NCI-H146 treated with DMSO at 0.1 percent for 48 hours (cell line): Measurements from ENCODE around the gene ZNF169.
"Not testable (repeated sequence)": the region's sequence is repeated elsewhere in the genome, so short reads cannot be mapped to it uniquely, and the experiment has no call there.

ENCODE experiments used
- DNase-seq: peaks from one replicate; lab custom pipeline; 2025; ENCODE audit not compliant: unreplicated experiment; lab: John Stamatoyannopoulos, UW

ZNF169 gene

DNA sequence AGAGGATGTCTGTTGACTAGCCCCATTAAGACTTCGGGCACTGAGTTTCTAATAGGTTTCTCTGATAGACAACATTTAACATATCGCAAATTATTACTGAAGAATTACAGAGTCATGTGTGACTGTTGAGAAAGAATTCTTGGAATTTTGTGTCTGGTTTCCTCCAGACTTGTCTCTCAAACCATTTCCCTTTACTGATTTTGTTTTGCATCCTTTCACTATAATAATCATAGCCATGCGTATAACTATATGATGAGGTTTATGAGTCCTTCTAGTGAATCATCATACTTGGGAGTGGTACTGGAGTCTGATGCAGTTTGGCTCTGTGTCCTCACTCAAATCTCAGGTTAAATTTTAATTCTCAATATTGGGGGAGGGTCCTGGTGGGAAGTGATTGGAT, 27.0 kb downstream of the ZNF169 start:
- DNase-seq = no peak

DNA sequence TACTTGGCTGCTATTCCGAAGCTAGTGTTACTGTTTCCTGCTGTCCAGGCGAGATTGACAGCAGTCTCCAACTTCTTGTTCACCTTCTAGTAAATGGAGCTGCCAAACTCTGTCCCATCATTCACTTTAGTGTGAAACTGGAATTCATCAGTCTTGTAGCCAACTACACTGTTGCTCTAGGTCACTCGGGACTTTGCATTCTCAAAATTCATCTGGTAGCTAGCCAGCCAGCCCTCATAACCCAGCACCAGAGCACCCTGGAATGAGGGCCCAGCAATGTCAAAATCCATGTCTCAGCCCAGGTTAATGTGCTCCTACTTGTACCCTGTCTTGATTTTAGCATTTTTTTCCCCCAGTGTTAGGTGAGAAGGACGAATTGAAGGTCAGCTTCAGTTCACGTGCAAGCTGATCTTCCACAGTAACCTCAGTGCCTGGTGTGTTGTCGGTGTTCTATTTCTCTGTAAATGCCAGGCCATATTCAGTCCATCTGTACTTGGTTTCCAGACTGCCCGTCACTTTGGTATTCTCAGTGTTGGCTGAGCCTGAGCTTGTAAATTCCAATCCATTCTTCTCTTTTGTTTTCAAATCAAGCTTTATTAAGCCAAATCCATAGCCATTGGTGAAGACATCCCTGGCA, 28.9 kb downstream of the ZNF169 start:
- no peak for DNase-seq

DNA sequence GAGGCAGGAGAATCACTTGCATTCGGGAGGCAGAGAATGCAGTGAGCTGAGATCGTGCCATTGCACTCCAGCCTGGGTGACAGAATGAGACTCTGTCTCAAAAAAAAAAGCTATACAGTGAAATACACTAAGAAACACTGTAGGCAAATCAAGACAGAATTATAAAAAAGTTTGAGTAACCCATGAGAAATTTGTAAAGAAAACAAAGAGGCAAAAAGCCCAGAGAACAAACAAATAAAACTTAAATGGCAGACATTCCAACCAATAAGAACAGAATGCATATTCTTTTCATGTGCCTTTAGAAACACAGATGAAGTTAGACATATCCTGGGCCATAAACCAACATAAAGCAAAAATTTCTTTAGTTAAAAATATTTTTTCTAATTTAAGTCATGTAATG, 30.6 kb downstream of the ZNF169 start:
- no peak for DNase-seq

DNA sequence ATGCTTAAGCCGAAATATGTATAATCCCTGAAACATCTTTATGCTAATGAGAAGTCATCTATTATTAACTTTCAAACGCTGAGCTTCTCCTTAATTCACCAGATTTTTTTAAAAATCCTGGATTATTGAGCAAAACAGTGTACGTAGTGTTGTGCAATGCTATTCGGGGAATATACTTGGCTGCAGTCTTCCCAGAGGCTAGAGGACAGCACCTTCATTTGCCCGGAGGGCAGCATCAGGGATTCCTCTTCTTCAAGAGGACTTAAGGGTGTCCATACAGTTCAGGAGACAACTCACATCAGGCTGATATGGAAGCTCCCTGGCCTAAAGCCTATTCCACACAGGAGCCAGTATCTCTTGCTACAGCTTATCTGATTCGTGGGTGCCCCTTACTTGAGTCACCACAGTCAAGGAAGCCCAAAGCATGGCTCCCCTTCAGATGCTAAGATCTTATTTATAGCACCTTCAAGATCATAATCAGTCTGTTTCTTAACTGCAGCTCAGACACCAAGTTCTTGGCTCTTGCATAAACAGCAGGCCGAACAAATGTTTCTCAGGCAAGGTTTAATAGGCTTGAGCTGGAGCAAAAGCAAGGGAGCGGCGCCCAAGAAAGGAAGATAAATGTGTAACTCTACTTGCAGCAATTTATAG, 40.0 kb downstream of the ZNF169 start:
- no peak for DNase-seq

DNA sequence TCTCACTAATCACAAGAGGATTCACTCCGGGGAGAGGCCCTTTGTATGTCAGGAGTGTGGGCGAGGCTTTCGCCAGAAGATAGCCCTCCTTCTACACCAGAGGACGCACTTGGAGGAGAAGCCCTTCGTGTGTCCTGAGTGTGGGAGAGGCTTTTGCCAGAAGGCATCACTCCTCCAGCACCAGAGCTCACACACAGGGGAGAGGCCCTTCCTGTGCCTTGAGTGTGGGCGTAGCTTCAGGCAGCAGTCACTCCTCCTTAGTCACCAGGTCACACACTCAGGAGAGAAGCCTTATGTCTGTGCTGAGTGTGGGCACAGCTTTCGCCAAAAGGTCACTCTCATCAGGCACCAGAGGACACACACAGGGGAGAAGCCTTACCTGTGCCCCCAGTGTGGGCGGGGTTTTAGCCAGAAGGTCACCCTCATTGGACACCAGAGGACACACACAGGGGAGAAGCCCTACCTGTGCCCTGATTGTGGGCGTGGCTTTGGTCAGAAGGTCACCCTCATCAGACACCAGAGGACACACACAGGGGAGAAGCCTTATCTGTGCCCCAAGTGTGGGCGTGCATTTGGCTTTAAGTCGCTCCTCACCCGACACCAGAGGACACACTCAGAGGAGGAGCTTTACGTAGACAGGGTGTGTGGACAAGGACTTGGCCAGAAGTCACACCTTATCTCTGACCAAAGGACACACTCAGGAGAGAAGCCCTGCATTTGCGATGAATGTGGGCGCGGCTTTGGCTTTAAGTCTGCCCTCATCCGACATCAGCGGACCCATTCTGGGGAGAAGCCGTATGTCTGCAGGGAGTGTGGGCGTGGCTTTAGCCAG, 41.6 kb downstream of the ZNF169 start:
- DNase-seq = no peak

DNA sequence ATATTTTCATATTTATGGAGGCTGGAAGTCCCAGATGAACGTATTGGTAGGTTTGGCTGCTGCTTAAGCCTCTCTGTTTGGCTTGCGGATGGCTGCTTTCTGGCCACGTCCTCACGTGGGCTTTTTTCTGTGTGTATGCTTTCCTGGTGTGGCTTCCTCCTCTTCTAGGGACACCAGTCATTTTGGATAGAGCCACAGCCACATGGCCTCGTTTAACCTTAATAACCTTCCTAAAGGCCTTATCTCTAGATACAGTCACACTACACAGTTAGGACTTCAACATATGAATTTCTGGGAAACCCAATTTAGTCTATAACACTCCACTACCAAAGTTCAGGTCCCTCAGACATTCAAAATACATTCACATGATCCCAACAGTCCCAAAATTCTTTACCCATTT, 42.5 kb downstream of the ZNF169 start:
- no peak for DNase-seq

DNA sequence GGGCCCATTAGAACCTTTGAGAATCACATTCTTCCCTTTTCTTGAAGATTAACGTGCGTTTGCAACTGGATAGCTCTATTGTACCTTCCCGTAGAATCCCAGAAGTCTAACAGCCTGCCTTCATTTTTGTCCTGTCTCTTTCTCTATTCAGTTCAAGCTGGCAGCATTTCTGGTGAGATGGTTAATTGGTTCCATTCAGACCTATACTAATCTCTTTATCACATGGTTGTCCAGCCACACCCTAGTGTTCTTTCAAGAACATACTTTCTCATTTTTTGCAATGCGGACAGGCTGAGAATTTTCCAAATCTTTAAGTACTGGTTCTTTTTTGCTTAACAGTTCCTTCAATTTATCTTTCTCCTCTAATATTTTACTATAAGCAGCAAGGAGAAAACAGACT, 43.3 kb downstream of the ZNF169 start:
- DNase-seq = no peak

DNA sequence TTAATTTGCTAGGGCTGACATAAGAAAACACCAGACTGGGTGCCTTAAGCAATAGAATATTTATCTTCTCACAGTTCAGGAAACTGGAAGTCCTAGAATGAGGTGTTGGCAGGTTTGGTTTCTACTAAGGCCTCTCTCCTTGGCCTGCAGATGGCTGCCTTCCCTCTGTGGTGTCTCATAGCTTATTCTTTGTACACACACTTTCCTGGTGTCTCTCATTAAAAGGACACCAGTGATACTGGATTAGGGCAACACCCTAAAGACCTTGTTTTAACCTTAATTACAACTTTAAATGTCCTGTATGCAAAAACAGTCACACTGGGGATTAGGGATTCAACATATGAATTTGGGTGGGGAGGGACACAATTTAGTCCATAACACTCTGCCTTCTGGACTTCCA, 44.2 kb downstream of the ZNF169 start:
- DNase-seq = no peak

DNA sequence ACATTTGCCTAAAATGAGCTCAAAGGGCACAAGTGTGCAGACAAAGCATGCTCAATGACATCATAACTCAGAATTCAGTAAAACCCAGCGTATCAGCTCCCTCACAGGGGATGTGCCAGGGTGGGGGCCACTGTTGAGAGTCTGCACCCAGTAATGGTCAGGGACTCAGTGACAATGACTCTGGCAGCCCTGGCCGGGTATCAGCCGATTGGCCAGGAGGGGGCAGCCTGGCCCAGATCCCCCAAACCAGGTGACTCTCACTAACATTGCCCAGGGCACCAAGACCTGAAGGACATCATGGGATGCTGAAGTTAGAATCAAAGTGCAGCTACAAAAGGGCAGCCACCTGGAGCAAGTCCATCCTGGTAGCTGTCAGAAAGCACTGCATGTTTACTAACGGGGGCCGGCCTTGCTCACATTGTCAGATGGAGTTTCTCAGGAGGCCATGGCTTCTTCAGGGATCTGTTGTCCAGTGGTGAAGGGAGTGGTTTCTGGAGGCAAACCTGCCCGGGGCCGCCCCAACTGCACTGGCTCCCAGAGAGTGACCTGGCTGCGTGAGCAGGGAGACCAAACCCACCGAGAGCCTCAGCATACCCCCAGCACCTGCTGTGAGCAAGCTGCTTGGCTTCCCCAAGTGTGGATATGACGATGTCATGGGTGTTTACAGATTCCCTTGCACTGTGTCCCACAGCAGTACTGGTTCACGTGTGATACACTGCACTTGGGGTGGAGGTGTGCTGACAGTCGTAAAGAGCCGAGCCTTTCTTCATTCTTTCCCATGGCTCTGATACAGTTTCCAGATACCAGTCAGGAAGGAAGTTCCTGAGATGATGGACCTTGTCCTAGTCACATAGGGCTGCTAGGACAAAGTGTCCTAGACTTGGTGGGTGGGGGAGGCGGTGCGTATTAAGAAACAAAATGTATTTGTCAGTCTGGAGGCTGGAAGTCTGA, 56.2 kb downstream of the ZNF169 start:
- not testable (repeated sequence) for DNase-seq

DNA sequence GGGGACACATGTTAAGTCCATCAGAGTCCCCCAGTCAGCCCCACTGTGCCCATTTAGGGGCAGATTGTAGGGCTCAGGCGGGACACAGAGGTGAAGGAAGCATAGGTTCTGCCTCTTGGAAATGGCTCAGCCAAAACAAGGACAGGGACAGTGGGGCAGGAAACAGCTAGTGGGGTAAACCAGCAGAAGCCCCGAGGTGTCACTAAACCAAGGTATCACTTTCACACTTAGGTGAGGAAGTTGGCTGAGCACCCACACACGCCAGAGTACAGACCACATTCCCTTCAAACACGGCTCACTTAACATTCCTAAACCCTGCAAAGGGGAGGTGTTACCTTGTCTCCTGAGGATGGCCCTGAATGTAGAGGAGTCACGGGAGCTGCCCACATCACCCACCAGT, 57.1 kb downstream of the ZNF169 start:
- DNase-seq = not testable (repeated sequence)

DNA sequence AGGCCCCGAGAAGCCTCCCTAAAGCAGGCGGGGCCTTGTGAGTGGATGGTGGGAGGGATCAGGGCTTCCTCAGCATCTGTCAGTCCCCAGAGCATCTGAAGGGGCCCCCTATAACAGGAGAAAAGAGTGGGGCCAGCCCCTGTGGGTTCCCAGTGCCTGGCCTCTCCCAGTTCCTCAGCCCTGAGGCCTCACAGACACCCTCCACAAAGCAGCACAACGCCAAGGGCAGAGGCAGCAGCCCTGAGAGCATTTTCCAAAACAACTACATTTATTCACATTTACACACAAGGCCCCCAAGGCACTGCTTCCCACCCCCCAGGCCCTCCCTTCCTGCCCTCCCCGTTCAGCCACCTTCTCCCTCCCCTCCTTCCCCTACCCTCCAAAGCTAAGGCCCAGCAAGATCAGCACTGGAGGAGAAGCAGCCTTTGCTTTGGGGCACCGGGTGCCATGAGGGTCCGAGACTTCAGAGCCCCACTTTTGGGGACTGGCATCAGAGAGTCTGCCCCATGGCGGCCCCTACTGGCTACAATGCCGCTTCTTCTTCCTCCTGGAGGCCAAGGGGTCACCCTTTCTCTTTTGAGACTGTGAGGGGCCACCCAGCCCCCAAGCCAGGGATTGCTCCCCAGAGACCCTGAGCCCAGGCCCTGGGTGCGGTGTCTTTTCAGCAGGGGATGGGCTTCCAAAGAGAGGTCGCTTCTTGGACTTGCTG, 59.0 kb downstream of the ZNF169 start:
- not testable (repeated sequence) for DNase-seq

DNA sequence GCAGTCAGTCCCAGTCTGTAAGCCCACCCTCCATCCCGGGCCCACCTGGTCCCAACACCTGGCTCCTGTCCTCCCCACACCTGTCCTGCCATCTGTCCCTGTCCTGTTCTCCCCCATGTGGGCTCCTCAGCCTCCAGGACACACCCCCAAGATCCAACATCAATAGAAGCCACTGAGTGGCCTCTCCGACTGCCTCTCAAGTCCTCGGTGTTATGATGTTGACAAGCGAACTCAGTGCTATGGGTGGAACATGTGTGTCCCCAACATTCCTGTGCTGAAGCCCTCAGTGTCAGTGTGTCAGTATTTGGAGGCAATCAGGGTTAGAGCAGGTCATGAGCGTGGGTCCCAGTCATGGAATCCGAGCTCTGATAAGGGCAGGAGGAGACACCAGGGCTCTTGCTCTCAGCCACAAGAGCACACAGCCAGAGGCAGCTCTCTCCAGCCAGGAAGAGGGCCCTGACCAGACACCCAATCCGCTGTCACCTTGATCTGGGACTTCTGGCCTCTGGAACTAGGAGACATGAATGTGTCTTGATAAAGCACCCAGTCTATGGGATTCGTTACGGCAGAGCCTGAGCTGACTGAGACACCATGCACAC, 63.3 kb downstream of the ZNF169 start:
- not testable (repeated sequence) for DNase-seq

DNA sequence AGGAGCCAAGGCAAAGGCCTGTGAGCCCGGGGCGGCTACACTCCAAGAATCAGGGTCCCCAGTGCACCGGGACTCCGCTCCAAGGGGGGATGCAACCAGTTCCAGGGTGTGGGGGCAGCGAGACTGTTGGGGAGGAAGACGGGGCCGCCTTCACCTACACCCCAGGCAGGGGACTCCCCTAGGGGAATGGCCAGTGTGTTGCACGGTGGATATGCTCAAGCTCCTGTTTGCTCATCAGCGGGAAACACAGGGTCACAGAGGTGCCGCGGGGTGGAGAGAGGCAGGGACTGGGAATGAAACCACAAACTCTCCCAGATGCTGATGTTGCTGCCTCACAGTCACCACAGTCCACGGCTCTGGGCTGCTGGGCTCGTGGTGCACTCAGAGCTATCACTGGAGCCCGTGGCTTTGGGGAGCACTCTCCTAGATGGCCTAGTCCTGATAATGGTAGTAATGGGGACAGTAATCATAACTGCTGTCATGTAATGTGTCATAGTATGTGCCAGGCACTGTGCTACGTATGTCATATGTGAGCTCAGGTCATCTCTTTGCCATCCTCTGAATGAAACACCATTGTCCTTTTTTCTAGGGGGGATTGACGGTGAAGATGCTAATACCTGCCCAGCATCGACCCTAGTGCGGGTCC, 64.2 kb downstream of the ZNF169 start:
- not testable (repeated sequence) for DNase-seq

DNA sequence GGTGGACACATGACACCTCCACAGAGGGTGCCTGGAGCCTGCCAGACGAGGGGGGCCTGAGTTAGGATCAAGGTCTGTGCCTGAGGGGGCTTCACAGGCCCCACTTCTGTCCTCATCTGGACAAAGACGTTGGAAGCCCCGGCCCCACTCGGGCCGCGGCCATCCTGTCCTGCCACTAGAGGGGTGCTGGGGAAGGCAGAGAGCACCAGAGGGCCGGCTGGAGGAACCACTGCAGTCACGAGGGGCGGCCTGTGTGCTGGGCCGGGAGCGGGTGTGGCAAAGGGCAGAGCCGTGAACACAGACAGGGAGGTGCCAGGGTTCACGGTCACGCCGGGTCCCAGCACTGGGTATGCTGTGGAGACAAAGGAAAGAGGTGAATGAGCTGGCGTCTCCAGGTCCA, 66.5 kb downstream of the ZNF169 start:
- not testable (repeated sequence) for DNase-seq

DNA sequence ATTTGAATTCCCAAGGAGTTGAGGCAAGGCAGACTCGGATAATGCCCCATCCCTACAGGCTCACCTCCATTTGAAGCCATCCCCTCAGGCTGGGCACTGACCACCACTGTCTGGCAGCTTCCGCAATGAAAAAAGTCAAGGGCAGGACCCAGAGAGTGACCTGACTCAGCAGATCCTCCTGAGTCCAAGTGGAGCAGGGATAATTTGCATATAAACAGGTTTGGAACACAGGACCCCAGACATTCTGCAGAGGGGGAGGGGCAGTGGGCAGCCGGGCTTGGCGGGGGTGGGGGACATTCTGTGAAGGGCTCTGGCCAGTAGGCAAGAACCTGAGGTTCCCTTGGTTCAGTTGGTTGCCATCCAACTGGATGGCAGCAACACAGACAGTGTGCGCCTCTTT, 69.4 kb downstream of the ZNF169 start, which contains the start of gene NUTM2F:
TSS of gene NUTM2F (minus strand) at position 101 of the 400 bp plus-strand sequence. CDS start at position 80, 21 bp downstream.
- not testable (repeated sequence) for DNase-seq

DNA sequence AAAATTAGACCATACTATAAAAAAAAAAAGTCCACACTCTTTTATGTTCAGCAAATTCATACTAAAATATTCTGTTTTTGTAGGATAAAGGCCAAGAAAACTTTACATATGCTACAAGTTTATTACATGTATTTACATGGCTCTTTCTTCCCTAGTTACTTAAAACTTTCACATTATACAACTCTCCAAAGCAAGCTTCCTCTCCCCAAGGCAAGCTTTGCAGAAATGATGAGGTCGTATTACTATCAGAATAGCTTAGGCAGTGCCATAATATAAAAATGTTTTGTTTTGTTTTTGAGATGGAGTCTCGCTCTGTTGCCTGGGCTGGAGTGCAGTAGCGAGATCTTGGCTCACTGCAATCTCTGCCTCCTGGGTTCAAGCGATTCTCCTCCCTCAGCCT, 77.3 kb downstream of the ZNF169 start:
- not testable (repeated sequence) for DNase-seq

DNA sequence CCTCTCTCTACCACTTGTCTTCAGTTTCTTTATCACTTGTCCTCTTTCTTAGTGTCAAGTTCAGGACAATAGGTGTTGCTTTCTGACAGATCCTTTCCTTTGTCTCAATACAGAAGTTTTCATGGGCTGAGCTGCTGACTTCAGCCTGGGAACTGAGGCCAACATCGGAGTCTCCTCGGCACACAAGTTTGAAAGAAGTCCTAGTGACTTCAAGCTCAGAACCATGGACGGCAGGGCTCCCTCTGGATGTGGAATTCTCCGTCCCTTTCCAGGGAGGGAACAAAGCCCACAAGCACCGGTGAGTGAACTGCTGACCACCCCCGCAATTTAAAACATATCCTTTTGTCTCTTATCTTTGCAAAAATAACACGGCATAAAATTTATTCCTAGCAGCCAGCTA, 79.6 kb downstream of the ZNF169 start:
- not testable (repeated sequence) for DNase-seq

DNA sequence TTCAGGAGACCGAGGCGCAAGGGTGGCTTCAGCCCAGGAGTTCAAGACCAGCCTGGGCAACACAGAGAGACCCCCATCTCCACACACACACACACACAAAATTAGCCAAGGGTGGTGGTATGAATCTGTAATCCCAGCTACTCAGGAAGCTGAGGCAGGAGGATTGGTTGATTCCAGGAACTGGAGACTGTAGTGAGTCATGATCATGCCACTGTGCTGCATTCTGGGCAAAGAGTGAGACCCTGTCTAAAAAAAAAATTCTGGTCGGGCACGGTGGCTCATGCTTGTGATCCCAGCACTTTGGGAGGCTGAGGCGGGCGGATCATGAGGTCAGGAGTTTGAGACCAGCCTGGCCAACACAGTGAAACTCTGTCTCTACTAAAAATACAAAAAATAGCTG, 80.6 kb downstream of the ZNF169 start:
- DNase-seq = not testable (repeated sequence)

DNA sequence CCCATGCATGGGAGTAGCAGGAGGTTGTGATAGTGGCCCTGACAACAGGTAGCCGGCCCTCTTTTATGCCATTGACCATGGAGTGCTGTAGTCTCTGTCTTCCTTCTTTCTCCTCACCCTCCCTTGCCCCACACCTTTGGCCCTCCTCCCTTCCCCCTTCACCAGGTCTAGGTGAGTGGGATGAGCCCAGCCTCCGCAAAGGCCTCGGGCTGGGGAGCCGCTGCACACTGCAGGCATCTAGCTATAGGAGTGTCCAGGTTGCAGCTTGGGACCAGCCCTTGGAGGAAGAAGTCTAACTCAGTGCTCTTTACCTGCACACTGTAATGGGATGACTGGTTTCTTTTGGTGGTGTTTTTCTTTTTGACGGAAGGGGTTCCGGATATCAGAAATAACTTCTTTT, 81.7 kb downstream of the ZNF169 start:
- not testable (repeated sequence) for DNase-seq
